Iris pigment epithelial cell (primary cell): Measurements from ENCODE around the gene CLASP2.
"Not testable (repeated sequence)": the region's sequence is repeated elsewhere in the genome, so short reads cannot be mapped to it uniquely, and the experiment has no call there.

Experiments
- DNase-seq: peaks from one replicate; pipeline ENCODE4 v3.0.0-alpha.2; 2011; ENCODE audit warnings: low read depth

The CLASP2 gene

GRCh38 chr3:33451994-33452393 is 266.1 kb downstream of the CLASP2 start:
- DNase-seq = not testable (repeated sequence)

DNA sequence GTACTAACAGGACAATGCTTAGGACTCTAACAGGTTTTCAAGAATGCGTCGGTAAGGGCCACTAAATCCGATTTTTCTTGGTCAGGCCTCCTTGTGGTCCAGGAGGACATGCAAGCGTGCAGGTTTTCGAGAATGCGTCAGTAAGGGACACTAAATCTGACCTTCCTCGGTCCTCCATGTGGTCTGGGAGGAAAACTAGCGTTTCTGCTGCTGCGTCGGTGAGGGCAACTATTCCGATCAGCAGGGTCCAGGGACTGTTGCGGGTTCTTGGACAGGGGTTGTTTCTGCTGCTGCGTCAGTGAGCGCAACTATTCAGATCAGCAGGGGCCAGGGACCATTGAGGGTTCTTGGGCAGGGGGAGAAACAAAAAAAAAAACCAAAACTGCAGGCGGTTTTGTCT is 270.1 kb downstream of the CLASP2 start:
- no peak for DNase-seq

GRCh38 chr3:33447256-33447625 is 270.8 kb downstream of the CLASP2 start:
- not testable (repeated sequence) for DNase-seq
